ENCODE results near the gene TRMT13. TPM values are rescaled to one million over a fixed set of nuclear protein-coding genes. Genes with fewer than 3 reads are reported as not detected.
A peak's percentile ranks its signal among the peaks of the same experiment; 100 is the strongest.

The TRMT13 gene
- total and polyA plus RNA-seq, 2 of the 13 experiments (the other 11 are each of a cell fraction or from before 2014, with no cell fraction given) = 10.0 to 12.4 TPM

DNA sequence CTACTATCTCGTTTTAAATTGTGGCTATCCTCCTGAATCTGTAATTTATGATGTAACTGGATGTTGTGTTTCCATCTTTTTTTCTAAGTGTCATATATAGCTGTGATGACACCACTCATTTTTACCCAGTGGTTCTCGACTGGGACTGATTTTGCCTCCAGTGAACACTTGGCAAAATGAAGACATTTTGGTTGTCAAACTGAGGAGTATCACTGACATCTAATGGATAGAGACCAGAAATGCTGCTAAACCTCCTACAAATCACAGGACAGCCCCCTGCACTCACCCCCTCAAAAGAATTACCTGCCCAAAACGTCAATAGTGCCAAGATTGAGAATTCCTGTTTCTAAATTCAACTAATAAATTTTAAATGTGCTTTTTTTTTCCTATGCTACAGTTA is 1.9 kb downstream of the TRMT13 start:
- no peak for ATAC-seq
- Histone ChIP-seq H3K36me3 (replicated peaks in 1 of 2; ENCODE audit: control insufficient read depth in 1 of 2, insufficient read depth in 2 of 2, low read length in 2 of 2) (peaks cover 11 to 21% of the 10 kb centered on the region in 2 experiments), H3K27me3 (ENCODE audit: control insufficient read depth in 1 of 2, insufficient read depth in 2 of 2, low read length in 2 of 2) (no peaks in the 10 kb centered on the region), H3K4me1 (ENCODE audit: insufficient read depth, low read length) (peaks cover 35% of the 10 kb centered on the region), H3K27ac (ENCODE audit: extremely low read length, insufficient read depth, low read length) (no peak overlapping the region), H3K4me3 (replicated peaks in 1 of 3; ENCODE audit: insufficient read depth in 1 of 3, low read depth in 2 of 3, low read length in 3 of 3) (no peak overlapping the region), H3K9me3 (ENCODE audit: low read length) (no peaks in the 10 kb centered on the region), H3K79me2 (ENCODE audit: insufficient read depth, low read length) (peaks cover 44% of the 10 kb centered on the region), H4K20me1 (ENCODE audit: insufficient read depth, low read length) (no peaks in the 10 kb centered on the region), H3K9ac (ENCODE audit: insufficient read depth, low read depth, low read length) (no peak overlapping the region), H2AFZ (ENCODE audit: low read length) (no peak overlapping the region), H3K4me2 (ENCODE audit: low read depth, low read length) (peak overlapping the region; percentile 74; the same call in 1 of the 2 replicates)
- no TSS peak for BruUV-seq (replicated peaks)
- intact Hi-C loops (cut with micrococcal nuclease; ENCODE audit: unreplicated experiment) (loop anchor here (5.0 to 10.0 kb wide), 4 partner anchors 132 to 322 kb away; partner anchors contain the start of genes CDC14A, RTCA and SLC35A3), in situ Hi-C loops (cut with HindIII; ENCODE audit: extremely low pct_ligation_motif_present, low pct_unique_long_range_greater_than_20kb) (no loop called here)
- CTCF ChIA-PET (ENCODE audit: low intra/inter-chr PET ratio, low total read pairs) = no interaction called here
- peak; percentile 13 for DNase-seq (ENCODE audit: low spot score)
- 78% methylated on average over 3 of the region's 3 CpGs for WGBS (ENCODE audit: low lambda C conversion rate)
- TF ChIP-seq ZNF724P (CRISPR knock-in tag; IDR thresholded peaks at IDR 0.05; ENCODE audit: borderline replicate concordance) (no peak), STAG1 (CRISPR knock-in tag; IDR thresholded peaks at IDR 0.05) (peak; percentile 42), JARID2 (CRISPR knock-in tag; IDR thresholded peaks at IDR 0.05; ENCODE audit: insufficient replicate concordance) (no peak), CTCF (CRISPR knock-in tag; IDR thresholded peaks at IDR 0.05) (peak; percentile 34)
- POLR2A ChIA-PET = no interaction called here
- FAIRE-seq = no peak

DNA sequence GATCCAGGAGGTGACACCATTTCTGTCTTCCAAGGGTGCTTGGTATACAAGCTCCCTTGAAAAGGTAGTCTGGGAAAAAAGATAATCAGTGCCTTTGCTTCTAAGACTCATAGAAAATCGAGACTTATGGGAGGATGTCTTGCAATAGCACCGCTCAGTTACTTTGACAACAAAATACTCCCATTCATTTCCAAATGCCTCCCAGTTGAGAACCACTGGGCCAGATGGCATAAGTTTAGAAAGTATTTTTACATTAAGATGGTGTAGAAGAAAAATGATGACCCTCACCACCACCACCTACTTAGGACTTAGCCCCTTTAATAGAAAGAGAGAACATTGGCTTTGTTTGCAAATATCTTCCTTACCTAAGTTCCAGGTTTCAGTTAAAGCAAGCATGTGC is 4.6 kb downstream of the TRMT13 start:
- TF ChIP-seq, protein P1, sequence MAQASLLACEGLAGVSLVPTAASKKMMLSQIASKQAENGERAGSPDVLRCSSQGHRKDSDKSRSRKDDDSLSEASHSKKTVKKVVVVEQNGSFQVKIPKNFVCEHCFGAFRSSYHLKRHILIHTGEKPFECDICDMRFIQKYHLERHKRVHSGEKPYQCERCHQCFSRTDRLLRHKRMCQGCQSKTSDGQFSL (CRISPR knock-in tag; IDR thresholded peaks at IDR 0.05) = no peak
- TF ChIP-seq RARA (CRISPR knock-in tag; IDR thresholded peaks at IDR 0.05) (no peak), SPEN (CRISPR knock-in tag; IDR thresholded peaks at IDR 0.05; ENCODE audit: low read depth) (no peak), HCFC1 (IDR thresholded peaks at IDR 0.05; ENCODE audit: low read depth, low read length) (no peak), ZBTB42 (CRISPR knock-in tag; IDR thresholded peaks at IDR 0.05) (no peak), ZNF777 (CRISPR knock-in tag; IDR thresholded peaks at IDR 0.05) (no peak), CBX2 (IDR thresholded peaks at IDR 0.05; ENCODE audit: low read depth, low read length) (no peak), CBX2 (CRISPR knock-in tag; IDR thresholded peaks at IDR 0.05; ENCODE audit: low read depth) (no peak), ZNF816 (CRISPR knock-in tag; IDR thresholded peaks at IDR 0.05; ENCODE audit: borderline replicate concordance) (no peak), CCAR2 (optimal IDR thresholded peaks at IDR 0.05; ENCODE audit: low read depth, low read length) (no peak), CHD4 (IDR thresholded peaks at IDR 0.05; ENCODE audit: borderline replicate concordance, low read length) (no peak), ZFP36 (IDR thresholded peaks at IDR 0.05; ENCODE audit: borderline replicate concordance, low read depth, low read length, partially characterized antibody) (no peak), FOXK2 (IDR thresholded peaks at IDR 0.05) (no peak)
- TF ChIP-seq, protein P2, sequence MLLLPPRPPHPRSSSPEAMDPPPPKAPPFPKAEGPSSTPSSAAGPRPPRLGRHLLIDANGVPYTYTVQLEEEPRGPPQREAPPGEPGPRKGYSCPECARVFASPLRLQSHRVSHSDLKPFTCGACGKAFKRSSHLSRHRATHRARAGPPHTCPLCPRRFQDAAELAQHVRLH (CRISPR knock-in tag; IDR thresholded peaks at IDR 0.05; ENCODE audit: borderline replicate concordance, low read depth) = no peak
- ChIA-PET POLR2A (no interaction called here), CTCF (ENCODE audit: low intra/inter-chr PET ratio, low total read pairs) (no interaction called here)
- no peaks in the 10 kb centered on the region for H3K9me3 ChIP-seq (ENCODE audit: low read length)
- H4K20me1 ChIP-seq (ENCODE audit: insufficient read depth, low read length) = no peaks in the 10 kb centered on the region
- H3K4me1 ChIP-seq (ENCODE audit: insufficient read depth, low read length) = peaks cover 14% of the 10 kb centered on the region
- peaks cover 15 to 47% of the 10 kb centered on the region in 2 experiments for H3K36me3 ChIP-seq (replicated peaks in 1 of 2; ENCODE audit: control insufficient read depth in 1 of 2, insufficient read depth in 2 of 2, low read length in 2 of 2)
- no peak overlapping the region for H3K4me2 ChIP-seq (ENCODE audit: low read depth, low read length)
- 100% methylated on average over 2 of the region's 2 CpGs for WGBS (ENCODE audit: low lambda C conversion rate)
- no peak overlapping the region for H3K4me3 ChIP-seq (replicated peaks in 1 of 3; ENCODE audit: insufficient read depth in 1 of 3, low read depth in 2 of 3, low read length in 3 of 3)
- H3K79me2 ChIP-seq (ENCODE audit: insufficient read depth, low read length) = peaks cover 17% of the 10 kb centered on the region
- in situ Hi-C loops (cut with HindIII; ENCODE audit: extremely low pct_ligation_motif_present, low pct_unique_long_range_greater_than_20kb) = no loop called here
- intact Hi-C loops (cut with micrococcal nuclease; ENCODE audit: unreplicated experiment) = loop anchor here (10.0 kb wide), 1 partner anchor 173 kb away; the partner anchor contains the start of gene SLC35A3
- no peak overlapping the region for H3K27ac ChIP-seq (ENCODE audit: extremely low read length, insufficient read depth, low read length)
- H3K27me3 ChIP-seq (ENCODE audit: control insufficient read depth in 1 of 2, insufficient read depth in 2 of 2, low read length in 2 of 2) = no peaks in the 10 kb centered on the region
- no peak overlapping the region for H3K9ac ChIP-seq (ENCODE audit: insufficient read depth, low read depth, low read length)
- ATAC-seq = no peak
- no peak for FAIRE-seq
- no TSS peak for BruUV-seq (replicated peaks)
- DNase-seq (ENCODE audit: low spot score) = no peak
- no peak overlapping the region for H2AFZ ChIP-seq (ENCODE audit: low read length)

All from HepG2 (cell line).